Loucy (cell line): ENCODE data around the gene STAT5A.

Source experiments
- H2AFZ ChIP-seq: fragments of 200-600 bp; sonication (generic); 2 replicates; pipeline ENCODE4 v1.6.0; 2016; ENCODE audit warnings: antibody characterized with exemption, mild to moderate bottlenecking, low read length, moderate library complexity
- H3F3A ChIP-seq: fragments of 200-600 bp; 2 replicates; pipeline ENCODE4 v1.6.0; 2016; ENCODE audit warnings: antibody characterized with exemption, low read depth, mild to moderate bottlenecking
- H3K27me3 ChIP-seq: fragments of 200-600 bp; sonication (generic); 2 replicates; pipeline ENCODE4 v1.6.1; 2014; ENCODE audit warnings: low read length, mild to moderate bottlenecking; ENCODE audit not compliant: insufficient read depth, poor library complexity, severe bottlenecking
- H3K36me3 ChIP-seq: fragments of 200-600 bp; sonication (generic); 2 replicates; pipeline ENCODE4 v1.6.1; 2016; ENCODE audit warnings: low read length; ENCODE audit not compliant: insufficient read depth
- H3K4me1 ChIP-seq: fragments of 200-600 bp; sonication (generic); 2 replicates; pipeline ENCODE4 v1.5.1; 2014; ENCODE audit warnings: low read length, mild to moderate bottlenecking; ENCODE audit not compliant: insufficient read depth, poor library complexity, severe bottlenecking
- H3K4me2 ChIP-seq: fragments of 200-600 bp; sonication (generic); 2 replicates; pipeline ENCODE4 v1.6.0; 2014; ENCODE audit warnings: antibody characterized with exemption, low read length, low read depth, mild to moderate bottlenecking; ENCODE audit not compliant: poor library complexity, severe bottlenecking
- H3K4me3 ChIP-seq: fragments of 200-600 bp; sonication (generic); 2 replicates; pipeline ENCODE4 v1.5.1; 2014; ENCODE audit warnings: low read length, mild to moderate bottlenecking, mixed read lengths; ENCODE audit not compliant: poor library complexity, severe bottlenecking
- H3K79me2 ChIP-seq: fragments of 200-600 bp; sonication (generic); 2 replicates; pipeline ENCODE4 v1.6.1; 2014; ENCODE audit warnings: low read length; ENCODE audit not compliant: insufficient read depth
- H3K9ac ChIP-seq: fragments of 200-600 bp; sonication (generic); 2 replicates; pipeline ENCODE4 v1.6.0; 2014; ENCODE audit warnings: mild to moderate bottlenecking, low read depth, low read length, moderate library complexity; ENCODE audit not compliant: poor library complexity, severe bottlenecking
- H3K9me2 ChIP-seq: fragments of 200-600 bp; sonication (generic); replicated peaks from 2 replicates; pipeline ENCODE4 v1.6.1; 2016; ENCODE audit warnings: low read depth, low read length, mixed read lengths
- H3K9me3 ChIP-seq: fragments of 200-600 bp; sonication (generic); 2 replicates; pipeline ENCODE4 v1.6.1; 2014; ENCODE audit warnings: mild to moderate bottlenecking, antibody characterized with exemption, low read length, low read depth; ENCODE audit not compliant: insufficient read depth
- H4K20me1 ChIP-seq: fragments of 200-600 bp; sonication (generic); 2 replicates; pipeline ENCODE4 v1.6.0; 2014; ENCODE audit warnings: antibody characterized with exemption, low read length, mild to moderate bottlenecking; ENCODE audit not compliant: insufficient read depth, poor library complexity, severe bottlenecking
- CTCF ChIP-seq: fragments of 200-600 bp; sonication (generic); conservative IDR thresholded peaks from 2 replicates; pipeline ENCODE4 v1.5.1; 2014; ENCODE audit warnings: mild to moderate bottlenecking, antibody characterized with exemption, low read length
- EZH2phosphoT487 ChIP-seq: fragments of 200-600 bp; IDR thresholded peaks from 2 replicates; pipeline ENCODE4 v1.6.1; 2018; ENCODE audit warnings: antibody characterized with exemption, mild to moderate bottlenecking, moderate library complexity, borderline replicate concordance

The STAT5A gene

GRCh38 chr17:42281571-42282096 lies 6.7 kb upstream of the STAT5A start:
- H3F3A ChIP-seq = no peaks in the 10 kb centered on the region
- peaks cover 3% of the 10 kb centered on the region for H4K20me1 ChIP-seq
- H3K27me3 ChIP-seq = no peaks in the 10 kb centered on the region
- no peak overlapping the region for H3K4me2 ChIP-seq
- H3K9me3 ChIP-seq = no peaks in the 10 kb centered on the region
- H3K36me3 ChIP-seq = no peaks in the 10 kb centered on the region
- H2AFZ ChIP-seq = no peak overlapping the region
- no peak overlapping the region for H3K9ac ChIP-seq
- peaks cover 24% of the 10 kb centered on the region for H3K4me1 ChIP-seq
- peaks cover 39% of the 10 kb centered on the region for H3K79me2 ChIP-seq
- H3K4me3 ChIP-seq = no peak overlapping the region
- no peaks in the 10 kb centered on the region for H3K9me2 ChIP-seq
- TF ChIP-seq CTCF (no peak), EZH2phosphoT487 (no peak)

DNA sequence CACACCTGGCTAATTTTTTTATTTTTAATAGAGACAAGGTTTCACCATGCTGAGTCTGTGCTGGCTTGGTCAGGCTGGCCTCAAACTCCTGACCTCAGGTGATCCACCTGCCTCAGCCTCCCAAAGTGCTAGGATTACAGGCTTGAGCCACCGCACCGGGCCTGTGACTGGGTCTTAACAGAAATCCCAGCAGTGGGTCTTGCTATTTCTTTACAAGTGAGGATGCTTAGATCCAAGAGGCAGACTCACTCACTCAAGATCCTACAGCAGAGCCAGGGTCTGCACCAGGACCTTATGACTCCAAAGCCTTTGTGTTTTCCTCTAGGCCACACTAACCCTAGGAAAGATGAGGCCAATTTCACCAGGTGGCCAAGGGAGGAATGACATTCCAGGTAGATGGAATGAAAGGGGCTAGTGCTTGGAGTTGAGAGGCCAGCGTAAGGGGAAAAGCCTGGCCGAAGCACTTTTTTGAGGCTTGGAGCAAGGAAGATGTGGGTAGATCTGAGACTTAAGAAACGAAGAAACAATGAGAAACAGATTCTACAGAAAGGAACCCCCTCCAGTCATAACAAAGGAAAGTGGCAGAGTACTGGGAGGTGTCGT lies 5.7 kb upstream of the STAT5A start:
- Histone ChIP-seq H3K9ac (no peak overlapping the region), H3K4me1 (peaks cover 25% of the 10 kb centered on the region), H3K36me3 (no peaks in the 10 kb centered on the region), H2AFZ (no peak overlapping the region), H3K9me2 (no peaks in the 10 kb centered on the region), H4K20me1 (peaks cover 7% of the 10 kb centered on the region), H3K27me3 (no peaks in the 10 kb centered on the region), H3K9me3 (no peaks in the 10 kb centered on the region), H3K4me2 (no peak overlapping the region), H3F3A (no peaks in the 10 kb centered on the region), H3K79me2 (peaks cover 40% of the 10 kb centered on the region), H3K4me3 (no peak overlapping the region)
- no peak for TF ChIP-seq EZH2phosphoT487
- TF ChIP-seq CTCF = no peak

DNA sequence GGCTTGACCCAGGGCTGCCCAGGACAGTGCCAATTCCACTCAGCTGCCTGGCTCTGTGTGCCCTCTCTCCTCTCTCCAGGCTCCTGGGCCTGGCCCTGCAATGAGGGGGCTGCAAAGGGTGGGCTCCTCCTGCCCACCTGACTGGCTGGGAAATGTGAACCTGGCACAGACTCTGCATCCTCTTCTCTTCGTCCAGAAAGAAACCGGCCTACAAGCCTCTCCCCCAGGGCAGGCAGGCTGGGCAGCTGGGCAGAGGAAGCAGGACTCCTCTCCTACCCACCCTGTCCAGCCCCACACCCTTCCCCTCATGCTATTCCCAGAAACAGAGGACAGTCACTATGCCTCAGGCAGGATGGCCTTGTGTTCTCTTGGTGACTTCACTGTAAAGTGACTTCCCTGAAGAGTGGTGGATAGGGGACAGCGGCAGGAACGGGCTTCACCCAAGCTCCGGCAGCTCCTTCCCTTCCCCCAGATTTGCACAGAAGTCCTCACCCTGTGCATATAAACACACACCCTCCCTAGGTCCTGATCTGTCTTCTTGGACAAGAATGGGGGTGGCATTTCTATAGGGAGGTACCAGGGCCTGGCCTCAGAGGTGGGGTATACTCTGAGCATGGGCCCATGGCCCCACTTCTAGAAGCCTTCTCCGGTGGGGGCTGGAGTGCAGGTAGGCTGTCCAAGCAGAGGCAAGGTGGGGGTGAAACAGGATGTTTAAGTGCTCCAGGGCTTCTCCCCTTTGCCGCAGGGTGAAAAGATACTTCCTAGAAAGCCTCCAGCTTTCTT lies 4.9 kb upstream of the STAT5A start:
- Histone ChIP-seq H4K20me1 (peaks cover 7% of the 10 kb centered on the region), H3K27me3 (no peaks in the 10 kb centered on the region), H3K9ac (peak overlapping the region; percentile 1), H2AFZ (no peak overlapping the region), H3K4me2 (peak overlapping the region; percentile 16), H3F3A (no peaks in the 10 kb centered on the region), H3K4me3 (no peak overlapping the region), H3K9me3 (no peaks in the 10 kb centered on the region), H3K36me3 (no peaks in the 10 kb centered on the region), H3K9me2 (no peaks in the 10 kb centered on the region), H3K79me2 (peaks cover 49% of the 10 kb centered on the region), H3K4me1 (peaks cover 28% of the 10 kb centered on the region)
- TF ChIP-seq EZH2phosphoT487 = no peak
- TF ChIP-seq CTCF = no peak
